GM18907 (cell line): ENCODE data around the gene PIK3C2A.

Experiments used
- ATAC-seq: cut with Tn5 transposase; IDR thresholded peaks from one replicate; pipeline ENCODE4 v1.9.1; 2021; ENCODE audit warnings: mild to moderate bottlenecking, moderate library complexity; ENCODE audit not compliant: unreplicated experiment

Gene PIK3C2A

DNA sequence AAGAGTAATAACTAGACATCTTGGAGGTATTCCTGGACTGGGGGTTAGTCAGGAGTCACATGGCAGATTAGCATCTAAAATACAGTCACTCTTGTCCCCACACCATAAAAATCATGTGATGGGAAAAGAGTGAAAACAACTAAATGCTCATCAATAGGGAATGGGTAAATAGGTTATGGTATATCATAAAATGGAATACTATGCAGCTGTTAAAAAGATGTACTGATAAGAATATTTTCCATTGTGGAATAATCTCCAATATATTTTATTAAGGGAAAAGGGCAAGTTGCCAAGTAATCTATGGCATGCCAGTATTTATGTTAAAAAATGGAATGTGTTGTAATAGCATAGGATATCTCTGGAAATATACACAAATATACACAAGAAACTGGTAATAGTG is 6.6 kb upstream of the PIK3C2A start:
- no peak for ATAC-seq

DNA sequence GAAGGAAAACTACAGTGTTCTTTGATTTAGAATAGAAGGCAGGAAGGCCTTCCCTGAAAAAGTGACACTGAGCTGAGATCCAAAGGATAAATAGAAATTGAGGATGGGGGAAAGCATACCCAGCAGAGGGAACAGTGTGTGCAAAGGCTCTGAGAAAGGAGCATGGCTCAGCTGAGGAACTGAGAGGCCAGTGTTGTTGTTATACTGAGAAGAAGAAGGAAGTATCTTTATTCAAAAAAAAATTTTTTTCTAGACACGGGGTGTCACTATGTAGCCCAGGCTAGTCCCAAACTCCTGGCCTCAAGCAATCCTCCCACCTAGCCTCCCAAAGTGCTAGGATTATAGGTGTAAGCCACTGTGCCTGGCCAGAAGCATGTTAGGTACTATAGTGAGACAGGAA is 3.5 kb upstream of the PIK3C2A start:
- ATAC-seq: no peak

DNA sequence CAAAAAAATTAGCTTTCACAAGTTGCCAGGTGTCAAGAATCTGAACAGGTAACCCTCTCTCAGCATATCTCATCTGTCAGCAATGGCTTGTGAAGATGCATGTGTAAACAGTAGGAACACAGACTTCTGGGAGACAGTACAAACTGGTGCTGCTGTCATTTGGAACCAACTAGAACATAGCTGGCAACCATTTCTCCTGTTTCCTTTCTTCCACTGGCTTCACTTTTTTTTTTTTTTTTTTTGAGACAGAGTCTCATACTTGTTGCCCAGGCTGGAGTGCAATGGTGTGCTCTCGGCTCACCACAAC is 2.1 kb upstream of the PIK3C2A start:
- no peak for ATAC-seq

DNA sequence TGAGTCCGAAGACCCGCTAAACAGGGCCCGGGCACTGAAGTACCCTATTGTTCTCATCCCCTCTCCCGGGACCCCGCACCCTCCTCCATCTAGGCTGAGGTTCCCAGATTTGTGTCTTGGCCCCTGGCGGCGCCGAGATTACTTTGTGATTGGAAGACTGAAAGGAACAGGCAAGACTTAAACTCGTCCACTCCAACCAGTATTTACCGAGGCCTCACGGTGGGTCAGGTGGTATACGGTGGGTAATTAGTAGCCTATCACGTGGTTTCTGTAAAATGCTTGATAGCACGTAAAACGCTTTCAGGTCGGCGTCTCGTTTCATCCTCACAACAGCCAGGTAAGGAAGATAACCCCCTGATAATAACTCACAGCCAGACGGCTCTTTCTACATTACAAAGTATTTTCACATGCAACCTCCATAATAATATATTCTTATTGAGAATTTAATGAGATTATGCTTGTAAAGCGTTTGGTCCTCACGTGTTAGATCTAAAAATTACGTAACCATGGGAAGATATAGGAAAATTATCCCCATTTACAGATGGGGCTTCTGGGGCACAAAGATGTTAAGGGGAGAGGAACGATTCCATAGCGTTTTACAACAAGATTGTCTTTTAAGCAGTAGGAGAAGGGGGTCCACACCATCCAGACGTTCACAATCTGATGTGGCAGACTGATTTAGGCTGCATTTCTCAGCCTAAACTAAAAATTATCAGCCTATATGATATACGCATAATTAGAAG is 642 bp upstream of the PIK3C2A start:
- ATAC-seq: peak; percentile 59

DNA sequence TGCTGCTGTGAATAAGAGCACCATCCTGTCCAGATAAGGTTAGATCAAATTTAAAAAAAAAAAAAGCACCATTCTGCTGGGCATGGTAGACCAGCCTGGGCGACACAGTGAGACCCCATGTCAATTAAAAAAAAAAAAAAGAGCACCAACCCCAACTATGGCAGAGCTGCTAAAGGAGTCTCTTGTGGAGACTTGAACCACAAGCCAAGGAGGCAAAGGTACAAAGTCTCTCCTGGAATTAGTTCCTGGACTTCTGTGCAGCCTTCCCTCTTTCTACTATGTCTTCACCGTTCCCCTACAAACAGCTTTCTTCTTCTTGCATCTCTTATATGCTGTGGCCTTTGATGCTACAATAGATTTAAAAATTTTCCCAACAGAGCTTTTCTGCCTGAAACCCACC is 1.3 kb downstream of the PIK3C2A start:
- ATAC-seq: no peak

DNA sequence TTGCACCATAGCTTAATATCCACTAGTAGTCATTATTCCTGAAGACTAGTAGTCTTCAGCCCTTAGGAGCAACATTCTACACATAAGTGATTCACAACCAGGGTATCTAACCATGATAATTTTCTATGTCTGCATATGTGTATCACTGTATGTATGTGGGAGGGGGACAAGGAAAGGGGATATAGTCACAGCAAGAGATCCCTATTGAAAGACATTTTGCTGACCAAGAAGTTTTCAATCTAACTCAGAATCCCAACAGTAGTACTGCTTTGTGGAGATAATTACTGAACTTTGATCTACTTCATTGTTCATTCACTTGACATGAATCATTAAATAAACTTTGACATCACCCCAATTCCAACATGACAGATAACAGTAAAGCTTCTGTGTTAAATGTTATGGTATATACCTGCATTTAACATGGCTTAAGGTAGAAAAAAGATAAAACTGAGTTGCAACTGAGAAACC is 10.3 kb downstream of the PIK3C2A start:
- ATAC-seq: no peak

DNA sequence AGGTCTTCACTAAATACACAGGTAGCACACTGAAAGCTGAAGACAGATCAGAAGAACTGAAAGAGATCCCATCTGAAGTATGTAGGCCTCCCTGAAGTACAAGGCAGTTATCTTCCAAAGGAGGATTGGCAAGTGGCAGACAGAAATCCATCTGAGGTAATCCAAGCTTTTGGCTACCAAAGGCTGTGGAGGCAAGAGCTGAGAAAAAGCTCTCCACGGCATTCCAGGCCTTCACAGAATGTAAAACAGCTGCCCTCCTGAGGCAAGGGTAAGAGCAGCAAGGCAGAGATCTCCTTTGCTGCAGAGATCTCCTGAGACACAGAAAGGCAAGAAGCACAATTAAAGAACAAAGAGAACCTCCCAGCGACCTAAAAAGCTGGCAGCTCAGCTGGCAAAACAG is 19.1 kb downstream of the PIK3C2A start:
- no peak for ATAC-seq

DNA sequence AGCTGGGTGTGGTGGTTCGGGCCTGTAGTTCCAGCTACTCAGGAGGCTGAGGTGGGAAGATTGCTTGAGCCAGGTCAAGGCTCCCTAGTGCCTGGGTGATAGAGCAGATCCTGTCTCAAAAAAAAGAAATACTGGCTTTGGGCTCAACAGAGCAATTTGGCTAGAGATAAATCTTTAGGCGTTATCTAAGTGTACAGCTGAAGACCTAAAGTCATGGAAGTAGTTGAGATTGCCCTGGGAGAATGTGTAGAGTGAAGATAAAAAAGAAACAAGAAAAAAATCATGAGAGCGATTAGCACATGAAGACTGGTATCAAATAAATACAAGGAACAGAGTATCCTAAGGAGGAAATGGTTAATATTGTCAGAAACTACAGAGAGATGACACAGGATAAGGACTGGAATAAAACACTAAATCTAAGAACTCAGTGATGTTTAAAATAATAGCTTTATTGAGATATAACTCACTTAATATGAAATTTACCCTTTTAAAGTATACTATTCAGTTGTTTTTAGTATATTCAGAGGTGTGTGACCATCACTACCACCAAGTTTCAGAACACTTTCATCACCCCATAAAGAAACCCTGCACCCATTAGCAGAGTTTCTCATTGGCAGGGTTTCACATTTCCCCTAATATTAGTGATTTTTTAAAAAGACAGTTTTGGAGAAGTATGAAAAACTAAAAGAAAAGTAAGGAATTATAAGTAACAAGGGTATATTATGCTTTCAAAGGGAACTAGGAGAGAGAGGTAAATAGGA is 20.7 kb downstream of the PIK3C2A start:
- no peak for ATAC-seq

DNA sequence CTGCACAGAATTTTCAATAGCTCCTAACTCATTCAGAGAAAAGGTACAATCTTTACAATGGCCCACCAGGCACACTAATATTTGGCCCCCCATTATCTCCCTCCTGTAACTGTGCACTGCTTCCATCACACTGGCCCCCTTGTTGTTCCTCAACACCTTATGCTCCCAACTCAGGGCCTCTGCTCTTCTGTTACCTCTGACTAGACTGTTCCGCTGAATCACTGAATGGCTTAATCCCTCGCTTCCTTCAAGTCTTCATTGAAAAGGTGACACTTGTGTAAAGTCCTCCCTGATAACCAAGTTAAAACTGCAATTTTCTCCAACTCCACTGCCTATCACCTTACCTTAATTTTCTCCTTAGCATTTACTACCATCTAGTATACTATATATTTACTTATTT is 21.8 kb downstream of the PIK3C2A start:
- no peak for ATAC-seq

DNA sequence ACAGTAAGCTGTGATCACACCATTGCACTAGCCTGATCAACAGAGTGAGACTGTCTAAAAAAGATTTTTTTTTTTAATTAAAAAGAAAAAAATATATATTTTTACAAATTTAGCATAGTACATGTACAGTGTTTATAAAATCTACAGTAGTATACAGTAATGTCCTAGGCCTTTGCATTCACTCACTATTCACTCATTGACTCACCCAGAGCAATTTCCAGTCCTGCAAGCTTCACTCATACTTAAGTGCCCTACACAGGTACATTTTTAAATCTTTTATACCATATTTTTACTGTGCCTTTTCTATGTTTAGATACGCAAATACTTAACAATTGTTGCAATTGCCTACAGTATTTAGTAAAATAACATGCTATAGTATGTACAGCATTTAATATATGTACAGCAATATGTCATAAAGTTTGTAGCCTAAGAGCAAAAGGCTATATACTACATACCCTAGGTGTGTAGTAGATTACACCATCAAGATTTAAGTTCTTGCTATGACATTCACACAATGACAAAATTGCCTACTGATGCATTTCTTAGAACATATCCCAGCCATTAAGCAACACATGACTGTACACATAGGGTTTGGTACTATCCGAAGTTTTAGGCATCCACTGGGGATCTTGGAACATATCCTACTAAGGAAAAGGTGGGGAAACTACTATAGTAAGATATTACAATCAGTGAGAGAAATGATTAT is 22.8 kb downstream of the PIK3C2A start:
- no peak for ATAC-seq

DNA sequence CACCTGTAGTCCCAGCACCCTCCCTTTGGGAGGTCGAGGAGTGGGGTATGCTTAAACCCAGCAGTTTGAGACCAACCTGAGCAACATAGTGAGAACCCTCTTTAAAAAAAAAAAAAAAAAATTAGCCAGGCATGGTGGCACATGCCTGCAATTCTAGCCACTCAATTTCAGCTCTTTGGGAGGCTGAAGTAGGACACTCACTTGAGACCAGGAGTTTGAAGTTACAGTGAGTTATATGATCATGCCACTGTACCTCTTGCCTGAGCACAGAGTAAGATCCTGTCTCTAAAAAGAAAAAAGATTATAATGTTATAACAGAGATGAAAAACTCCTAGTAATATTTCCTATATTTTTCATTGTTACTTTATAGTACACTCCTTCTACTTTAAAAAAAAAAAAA is 23.9 kb downstream of the PIK3C2A start:
- ATAC-seq: no peak

DNA sequence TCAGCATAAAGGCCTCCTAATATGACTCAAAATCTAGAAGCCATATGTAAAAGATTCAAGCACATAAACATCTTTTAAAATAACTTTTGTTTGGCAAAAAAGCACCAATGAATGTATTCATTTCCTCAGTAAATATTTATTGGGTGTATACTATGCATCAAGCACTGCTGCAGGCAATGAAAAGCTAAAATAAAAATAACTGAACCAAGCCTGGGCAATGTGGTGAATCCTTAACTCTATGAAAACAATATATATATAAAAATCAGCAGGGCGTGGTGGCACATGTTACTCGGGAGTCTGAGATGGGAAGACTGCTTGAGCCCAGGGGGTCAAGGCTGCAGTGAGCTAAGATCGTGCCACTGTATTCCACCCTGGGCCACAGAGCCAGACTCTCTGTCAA is 27.8 kb downstream of the PIK3C2A start:
- no peak for ATAC-seq

DNA sequence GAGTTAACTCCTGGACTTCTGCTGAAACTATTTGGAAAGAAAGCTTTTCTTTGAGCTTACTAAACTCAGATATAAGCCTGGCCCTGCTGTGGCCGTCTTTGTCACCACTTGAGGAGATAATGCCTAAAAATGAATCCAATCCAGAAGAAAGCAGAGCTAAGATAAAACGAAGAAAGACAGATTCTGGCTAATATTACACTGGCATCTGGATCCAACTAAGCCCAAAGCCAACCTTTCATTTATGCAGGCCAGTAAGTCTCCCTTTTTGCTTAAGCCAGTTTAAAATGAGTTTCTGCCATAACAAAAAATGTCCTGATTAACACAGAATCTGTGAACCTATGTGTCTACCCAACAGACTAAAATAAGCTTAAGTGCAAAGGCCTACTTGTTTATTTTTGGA is 34.5 kb downstream of the PIK3C2A start:
- ATAC-seq: no peak

DNA sequence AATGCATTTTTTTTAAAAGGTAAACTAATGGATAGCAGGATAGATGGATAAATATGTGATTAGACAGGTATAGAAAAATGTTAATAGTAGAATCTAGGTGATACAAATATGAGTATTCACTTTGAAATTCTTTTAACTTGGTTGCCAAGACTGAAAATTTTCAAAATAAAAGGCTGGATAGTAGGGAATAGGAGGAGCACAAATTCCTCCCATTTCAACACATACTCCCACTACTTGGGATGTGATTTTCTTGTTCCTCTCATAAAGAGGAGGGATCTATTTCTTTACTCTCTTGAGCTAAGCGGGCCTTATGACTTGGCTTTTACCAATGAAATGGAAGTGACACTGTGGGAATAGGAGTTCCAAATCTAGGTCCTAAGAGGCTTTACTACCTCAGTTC is 35.9 kb downstream of the PIK3C2A start:
- ATAC-seq: no peak

DNA sequence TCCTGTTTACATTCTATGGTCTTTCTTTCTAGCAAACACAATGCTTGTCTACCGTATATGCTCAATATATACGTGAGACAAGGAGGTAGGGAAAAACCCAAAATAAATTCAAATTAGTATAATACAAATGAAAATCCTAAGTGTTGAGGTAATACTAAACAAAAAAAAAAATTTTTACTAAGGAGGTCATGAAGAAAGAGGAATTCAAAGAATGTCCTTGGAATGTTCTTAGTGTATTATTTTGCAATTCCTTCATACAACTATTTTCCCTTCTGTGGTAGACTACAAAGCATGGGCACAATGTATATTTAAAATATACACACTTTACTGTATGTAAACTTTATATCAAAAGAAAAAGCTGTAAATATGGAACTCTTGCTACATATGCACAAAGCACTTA is 36.4 kb downstream of the PIK3C2A start:
- no peak for ATAC-seq

DNA sequence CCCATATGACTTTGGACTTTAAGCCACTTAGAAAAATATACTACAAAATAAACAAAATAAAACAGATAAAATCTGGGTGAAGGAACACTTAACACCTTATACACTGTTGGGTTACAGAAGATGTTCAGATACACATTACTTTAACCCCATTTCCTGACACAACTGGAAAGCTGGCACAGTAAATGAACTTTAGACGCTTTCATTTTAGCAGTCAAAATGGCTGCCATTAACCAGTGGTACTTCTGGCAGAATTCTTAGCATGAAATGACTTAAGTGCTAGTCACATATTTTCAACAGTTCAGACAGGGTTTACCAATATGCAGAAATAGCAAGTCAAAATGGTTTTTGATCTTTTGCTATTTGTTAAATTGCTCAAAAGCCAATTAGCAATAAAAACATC is 37.9 kb downstream of the PIK3C2A start:
- ATAC-seq: no peak

DNA sequence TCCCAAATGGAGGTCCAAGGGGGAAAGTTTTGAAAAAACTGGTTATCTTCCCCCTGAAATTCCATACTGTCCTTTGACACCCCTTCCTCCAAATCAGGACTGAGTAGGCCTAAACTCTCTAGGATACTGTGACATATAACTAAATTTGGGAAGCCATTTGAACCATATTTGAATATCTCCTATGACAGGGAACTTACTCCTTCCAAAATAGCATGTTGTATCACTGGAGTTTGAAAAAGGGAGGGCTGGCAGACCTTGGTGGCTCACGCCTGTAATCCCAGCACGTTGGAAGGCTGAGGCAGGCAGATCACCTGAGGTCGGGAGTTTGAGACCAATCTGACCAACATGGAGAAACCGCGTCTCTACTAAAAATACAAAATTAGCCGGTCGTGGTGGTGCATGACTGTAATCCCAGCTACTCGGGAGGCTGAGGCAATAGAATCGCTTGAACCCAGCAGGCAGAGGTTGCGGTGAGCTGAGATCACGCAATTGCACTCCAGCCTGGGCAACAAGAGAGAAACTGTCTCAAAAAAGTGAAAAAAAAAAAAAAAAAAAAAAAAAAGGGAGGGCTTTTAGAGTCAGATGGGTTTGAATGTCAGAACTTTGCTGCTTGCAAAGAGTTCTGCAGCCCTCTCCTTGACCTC is 42.4 kb downstream of the PIK3C2A start:
- no peak for ATAC-seq

DNA sequence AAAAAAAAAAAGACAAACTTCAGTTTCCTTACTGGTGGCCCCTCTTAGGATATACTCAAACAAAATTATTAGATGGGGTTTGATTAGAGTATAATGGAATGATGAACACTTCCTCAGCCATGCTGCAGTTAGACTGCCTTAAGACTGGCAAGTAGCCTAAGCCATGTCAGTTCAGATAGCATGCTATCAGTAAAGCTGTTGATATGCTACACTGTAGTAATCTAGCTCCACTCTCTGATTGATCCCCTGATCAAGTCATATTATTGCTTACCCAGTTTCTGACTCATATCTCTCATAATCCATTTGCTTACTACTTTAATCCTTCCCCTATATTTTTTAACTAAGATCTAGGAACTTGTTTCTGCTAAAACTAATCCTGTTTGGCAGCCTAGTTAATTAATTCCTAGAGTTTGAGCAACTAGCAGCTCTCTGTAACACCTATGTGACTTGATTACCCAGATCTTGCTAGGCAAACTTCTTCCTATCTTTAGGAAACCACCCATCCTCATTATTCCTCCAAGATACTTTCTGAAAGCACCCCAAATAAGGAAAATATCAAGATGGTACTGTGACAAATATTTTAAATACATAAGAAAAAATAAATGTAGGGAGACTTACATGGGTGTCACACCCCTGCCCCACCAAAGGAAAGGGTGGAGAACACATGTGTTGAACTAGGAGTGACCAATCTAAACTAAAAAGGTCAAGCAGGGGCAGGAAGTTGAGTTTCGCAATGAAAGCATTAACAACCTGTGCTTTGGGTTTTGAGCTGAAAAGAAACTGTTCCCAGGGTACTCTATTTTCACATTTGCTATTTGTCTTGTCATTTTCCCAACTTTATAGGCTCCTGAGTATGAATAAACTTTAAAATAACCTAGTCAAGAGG is 43.2 kb downstream of the PIK3C2A start:
- ATAC-seq: no peak

DNA sequence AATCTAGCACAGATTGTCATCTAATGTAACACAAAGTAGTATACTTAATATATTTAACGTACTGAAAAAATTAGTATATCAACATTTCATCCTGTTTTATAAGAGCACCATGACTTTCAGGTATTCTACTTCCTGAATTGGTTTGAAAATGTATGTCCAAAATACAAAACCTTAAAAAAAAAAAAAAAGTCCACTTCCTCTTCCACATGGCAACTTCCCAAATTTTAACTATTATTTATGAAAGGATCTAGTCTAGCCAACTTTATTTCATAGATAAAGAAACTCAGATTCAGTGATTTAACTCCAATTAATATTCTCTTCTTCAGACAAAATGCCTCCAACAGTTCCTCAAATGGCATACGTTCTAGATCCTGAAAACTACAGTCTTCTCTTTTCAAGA is 44.0 kb downstream of the PIK3C2A start:
- no peak for ATAC-seq

DNA sequence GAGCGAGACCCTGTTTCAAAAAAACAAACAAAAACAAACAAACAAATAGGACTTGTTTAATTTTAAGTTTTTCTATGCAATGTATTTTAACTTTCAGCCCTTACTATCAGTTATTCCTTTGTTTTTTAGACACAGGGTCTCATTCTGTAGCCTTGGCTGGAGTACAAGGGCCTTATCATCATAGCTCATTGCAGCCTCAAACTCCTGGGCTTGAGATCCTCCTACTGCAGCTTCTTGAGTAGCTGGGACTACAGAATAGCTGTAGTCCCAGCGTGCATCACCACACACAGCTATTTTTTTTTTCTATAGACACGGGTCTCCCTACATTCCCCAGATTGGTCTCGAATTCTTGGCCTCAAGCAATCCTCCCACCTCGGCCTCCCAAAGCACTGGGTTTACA is 44.5 kb downstream of the PIK3C2A start:
- no peak for ATAC-seq

DNA sequence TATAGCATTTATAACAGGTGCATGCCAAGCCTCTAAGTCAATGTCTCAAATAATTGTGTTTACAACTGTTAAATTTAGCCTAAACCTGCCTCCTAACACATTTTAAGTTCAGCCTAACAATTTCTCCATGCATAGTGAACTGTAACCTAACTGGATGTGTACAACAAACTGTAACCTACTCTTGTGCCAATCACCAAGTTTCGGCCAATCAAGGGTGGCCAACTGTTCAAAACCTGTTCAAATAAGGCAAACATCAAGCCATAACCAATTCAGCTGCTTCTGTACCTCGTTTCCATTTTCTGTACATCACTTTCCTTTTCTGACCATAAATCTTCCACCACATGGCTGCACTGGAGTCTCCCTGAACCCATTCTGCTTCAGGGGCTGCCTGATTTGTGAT is 45.4 kb downstream of the PIK3C2A start:
- no peak for ATAC-seq
